PFSK-1 (cell line): ENCODE results near the gene RAPGEF3.

Source experiments
- FOXP2 ChIP-seq: optimal IDR thresholded peaks from 2 replicates; pipeline ENCODE3; 2011; ENCODE audit warnings: borderline replicate concordance, control low read depth, inconsistent platforms; ENCODE audit not compliant: insufficient read depth; ENCODE audit errors: extremely low read length, extremely low read depth
- POLR2AphosphoS5 ChIP-seq: IDR thresholded peaks from 2 replicates; pipeline ENCODE4 v1.6.1; 2012; ENCODE audit warnings: low read depth, mild to moderate bottlenecking, control low read depth, low read length, moderate library complexity
- SIN3A ChIP-seq: IDR thresholded peaks from 2 replicates; pipeline ENCODE4 v1.6.1; 2012; ENCODE audit warnings: mild to moderate bottlenecking, low read length, moderate library complexity, borderline replicate concordance; ENCODE audit not compliant: insufficient read depth
- TAF1 ChIP-seq: IDR thresholded peaks from 2 replicates; pipeline ENCODE4 v1.6.1; 2012; ENCODE audit warnings: low read length, control low read depth, borderline replicate concordance; ENCODE audit not compliant: insufficient read depth
- TF ChIP-seq, protein P1 (sequence below), 2 experiments: IDR thresholded peaks; 2 replicates each; pipeline versions ENCODE4 v1.6.1 to v1.8.0; 2011 to 2012; ENCODE audit warnings: low read depth in 2 of 2, low read length in 2 of 2, control low read depth in 1 of 2, inconsistent platforms in 1 of 2, mild to moderate bottlenecking in 1 of 2, moderate library complexity in 1 of 2; ENCODE audit not compliant: insufficient read depth in 1 of 2

The RAPGEF3 gene

GRCh38 chr12:47698055-47698454, 60.6 kb downstream of the RAPGEF3 start:
- TF ChIP-seq SIN3A = no peak
- TF ChIP-seq TAF1 = no peak
- TF ChIP-seq, protein P1, sequence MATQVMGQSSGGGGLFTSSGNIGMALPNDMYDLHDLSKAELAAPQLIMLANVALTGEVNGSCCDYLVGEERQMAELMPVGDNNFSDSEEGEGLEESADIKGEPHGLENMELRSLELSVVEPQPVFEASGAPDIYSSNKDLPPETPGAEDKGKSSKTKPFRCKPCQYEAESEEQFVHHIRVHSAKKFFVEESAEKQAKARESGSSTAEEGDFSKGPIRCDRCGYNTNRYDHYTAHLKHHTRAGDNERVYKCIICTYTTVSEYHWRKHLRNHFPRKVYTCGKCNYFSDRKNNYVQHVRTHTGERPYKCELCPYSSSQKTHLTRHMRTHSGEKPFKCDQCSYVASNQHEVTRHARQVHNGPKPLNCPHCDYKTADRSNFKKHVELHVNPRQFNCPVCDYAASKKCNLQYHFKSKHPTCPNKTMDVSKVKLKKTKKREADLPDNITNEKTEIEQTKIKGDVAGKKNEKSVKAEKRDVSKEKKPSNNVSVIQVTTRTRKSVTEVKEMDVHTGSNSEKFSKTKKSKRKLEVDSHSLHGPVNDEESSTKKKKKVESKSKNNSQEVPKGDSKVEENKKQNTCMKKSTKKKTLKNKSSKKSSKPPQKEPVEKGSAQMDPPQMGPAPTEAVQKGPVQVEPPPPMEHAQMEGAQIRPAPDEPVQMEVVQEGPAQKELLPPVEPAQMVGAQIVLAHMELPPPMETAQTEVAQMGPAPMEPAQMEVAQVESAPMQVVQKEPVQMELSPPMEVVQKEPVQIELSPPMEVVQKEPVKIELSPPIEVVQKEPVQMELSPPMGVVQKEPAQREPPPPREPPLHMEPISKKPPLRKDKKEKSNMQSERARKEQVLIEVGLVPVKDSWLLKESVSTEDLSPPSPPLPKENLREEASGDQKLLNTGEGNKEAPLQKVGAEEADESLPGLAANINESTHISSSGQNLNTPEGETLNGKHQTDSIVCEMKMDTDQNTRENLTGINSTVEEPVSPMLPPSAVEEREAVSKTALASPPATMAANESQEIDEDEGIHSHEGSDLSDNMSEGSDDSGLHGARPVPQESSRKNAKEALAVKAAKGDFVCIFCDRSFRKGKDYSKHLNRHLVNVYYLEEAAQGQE (IDR thresholded peaks at IDR 0.05; ENCODE audit: insufficient read depth in 1 of 2, low read depth in 2 of 2, low read length in 2 of 2) = no peak

DNA sequence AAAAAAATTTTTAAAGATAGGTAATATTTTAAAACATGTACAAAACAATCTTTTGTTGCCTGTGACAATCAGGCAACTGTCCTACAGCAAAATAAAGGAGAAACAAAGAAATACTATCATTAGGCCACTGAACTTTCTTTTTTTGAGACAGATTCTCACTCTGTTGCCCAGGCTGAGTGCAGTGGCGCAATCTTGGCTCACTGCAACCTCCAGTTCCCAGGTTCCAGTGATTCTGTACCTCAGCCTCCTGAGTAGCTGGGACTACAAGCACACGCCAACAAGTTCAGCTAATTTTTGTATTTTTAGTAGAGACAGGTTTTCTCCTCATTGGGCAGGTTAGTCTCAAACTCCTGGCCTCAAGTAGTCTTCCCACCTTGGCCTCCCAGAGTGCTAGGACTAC, 69.5 kb downstream of the RAPGEF3 start:
- TF ChIP-seq SIN3A (no peak), TAF1 (no peak), FOXP2 (no peak), POLR2AphosphoS5 (no peak)
- TF ChIP-seq, protein P1 (IDR thresholded peaks at IDR 0.05; ENCODE audit: insufficient read depth in 1 of 2, low read depth in 2 of 2, low read length in 2 of 2) = no peak

DNA sequence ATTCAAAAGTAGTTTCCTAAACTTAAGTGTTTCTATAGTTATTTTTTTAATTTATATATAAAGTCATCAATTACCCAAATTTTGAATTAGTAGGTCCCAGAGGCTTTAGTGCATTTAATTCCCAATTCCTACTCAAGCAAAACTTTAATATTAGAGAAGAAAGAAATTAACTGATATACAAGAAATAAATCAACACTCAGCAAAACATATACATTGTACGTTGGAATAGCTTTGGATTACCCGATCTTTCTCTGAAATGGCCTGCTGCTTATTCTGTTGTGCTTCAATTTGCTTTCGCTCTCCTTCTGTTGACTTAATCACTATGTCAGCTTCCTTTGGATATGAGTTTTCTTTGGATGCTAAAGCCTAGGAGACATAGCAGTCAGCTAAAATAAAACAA, 71.0 kb downstream of the RAPGEF3 start:
- no peak for TF ChIP-seq POLR2AphosphoS5
- TF ChIP-seq, protein P1 (IDR thresholded peaks at IDR 0.05; ENCODE audit: insufficient read depth in 1 of 2, low read depth in 2 of 2, low read length in 2 of 2) = no peak

DNA sequence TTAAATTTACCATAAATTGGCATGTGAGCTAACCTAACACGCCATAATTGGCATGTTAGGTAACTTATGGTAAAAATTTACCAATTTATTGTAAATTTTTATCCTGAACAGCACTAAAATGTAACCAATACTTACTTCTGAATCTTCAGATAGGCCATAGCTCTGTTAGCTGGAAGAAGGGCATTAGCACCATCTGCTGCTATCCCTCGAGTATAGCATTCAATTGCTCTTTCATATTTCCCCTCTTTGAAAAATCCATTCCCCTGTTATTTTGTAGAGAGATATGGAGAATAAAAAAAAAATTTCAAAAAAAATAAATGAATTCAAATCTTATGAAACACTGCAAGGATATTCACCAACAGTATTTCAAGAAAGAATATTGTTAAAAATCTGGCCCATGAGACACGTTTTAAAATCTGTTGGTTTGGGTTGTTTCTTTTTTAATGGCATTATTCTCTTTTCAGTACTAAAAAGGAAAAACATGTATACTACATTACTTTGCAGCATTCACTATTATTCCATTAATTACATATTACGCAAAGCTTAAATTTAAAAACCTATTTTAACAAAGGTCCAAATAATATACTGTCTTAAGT, 71.9 kb downstream of the RAPGEF3 start:
- TF ChIP-seq FOXP2 (no peak), SIN3A (no peak)
- TF ChIP-seq, protein P1 (IDR thresholded peaks at IDR 0.05; ENCODE audit: insufficient read depth in 1 of 2, low read depth in 2 of 2, low read length in 2 of 2) = no peak
